Activated CD4-positive, alpha-beta memory T cell treated with anti-CD3 and anti-CD28 coated beads for 36 hours (primary cell): ENCODE results near the gene CAND2. TPM values are rescaled to one million over a fixed set of nuclear protein-coding genes. Genes with fewer than 3 reads are reported as not detected.

Experiments
- CTCF ChIA-PET: fragments of 350-600 bp; sonication (Branson Sonifier 250); formaldehyde crosslinking; loops from one replicate; lab custom pipeline; 2021; ENCODE audit warnings: antibody characterized with exemption, inconsistent platforms; lab: Charles Lee
- POLR2A ChIA-PET: fragments of 350-600 bp; sonication (Branson Sonifier 250); formaldehyde crosslinking; loops from one replicate; lab custom pipeline; 2021; ENCODE audit warnings: antibody characterized with exemption; lab: Charles Lee
- DNase-seq: peaks from one replicate; pipeline ENCODE4 v3.0.0-alpha.2; 2020
- H3K27ac Mint-ChIP-seq: one replicate; pipeline ENCODE4 v1.8.0; 2021; ENCODE audit warnings: mixed read lengths
- H3K27me3 Mint-ChIP-seq: one replicate; pipeline ENCODE4 v1.8.0; 2021; ENCODE audit warnings: mixed read lengths
- H3K36me3 Mint-ChIP-seq: one replicate; pipeline ENCODE4 v1.8.0; 2021; ENCODE audit warnings: mixed read lengths
- H3K4me1 Mint-ChIP-seq: one replicate; pipeline ENCODE4 v1.8.0; 2021; ENCODE audit warnings: low read depth, mixed read lengths
- H3K4me3 Mint-ChIP-seq: one replicate; pipeline ENCODE4 v1.8.0; 2021; ENCODE audit warnings: mild to moderate bottlenecking, mixed read lengths
- H3K9me3 Mint-ChIP-seq: one replicate; pipeline ENCODE4 v1.8.0; 2021; ENCODE audit warnings: mixed read lengths
- intact Hi-C: fragments of 100-400 bp; cut with micrococcal nuclease; formaldehyde crosslinking; loops from one replicate; pipeline ENCODE4 v1.15.1; 2023
- total RNA-seq, 2 experiments: library from RNA; stranded (reverse); gene quantifications; one replicate each; pipeline ENCODE4 v1.2.3, GENCODE V29; 2021

CAND2 gene
- total RNA-seq, 2 experiments from 2014 or later = 1.2 to 1.6 TPM

DNA sequence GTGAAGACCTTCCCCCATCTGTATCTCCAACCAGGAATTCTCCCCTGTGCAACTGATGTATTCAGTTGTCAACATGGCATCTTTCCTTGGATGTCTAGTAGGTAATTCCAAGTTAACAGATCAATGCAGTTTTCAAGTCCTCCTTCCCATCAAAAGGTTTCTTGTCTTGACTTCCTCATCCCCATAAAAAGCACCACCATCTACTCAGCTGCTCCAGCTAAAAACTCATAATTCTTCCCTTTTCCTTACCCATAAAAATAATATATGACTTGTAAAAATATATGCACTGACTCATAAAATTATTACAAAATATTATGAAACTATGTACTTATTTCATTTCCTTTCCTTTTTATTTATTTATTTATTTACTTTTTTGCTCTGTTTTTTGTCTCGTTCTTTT, 5.0 kb upstream of the CAND2 start:
- CTCF ChIA-PET = no interaction called here
- Mint-ChIP-seq H3K4me1 (peaks cover 4% of the 10 kb centered on the region), H3K27ac (no peak overlapping the region), H3K9me3 (no peaks in the 10 kb centered on the region), H3K4me3 (no peak overlapping the region), H3K27me3 (peaks cover 13% of the 10 kb centered on the region), H3K36me3 (no peaks in the 10 kb centered on the region)
- no peak for DNase-seq
- intact Hi-C loops = no loop called here
- POLR2A ChIA-PET = no interaction called here

GRCh38 chr3:12793701-12794100, 2.8 kb upstream of the CAND2 start:
- CTCF ChIA-PET = interaction anchor here (3.4 kb wide), 1 partner anchor 16 kb away, joined by 18 read pairs; no protein-coding TSS in a partner anchor
- Mint-ChIP-seq H3K4me1 (peaks cover 6% of the 10 kb centered on the region), H3K9me3 (no peaks in the 10 kb centered on the region), H3K36me3 (no peaks in the 10 kb centered on the region), H3K27me3 (peaks cover 7% of the 10 kb centered on the region), H3K4me3 (no peak overlapping the region), H3K27ac (no peak overlapping the region)
- POLR2A ChIA-PET = no interaction called here
- intact Hi-C loops = no loop called here
- DNase-seq = no peak

GRCh38 chr3:12797124-12797891, 828 bp downstream of the CAND2 start:
- Mint-ChIP-seq H3K4me1 (peaks cover 6% of the 10 kb centered on the region), H3K36me3 (no peaks in the 10 kb centered on the region), H3K27me3 (peaks cover 2% of the 10 kb centered on the region), H3K27ac (no peak overlapping the region), H3K4me3 (no peak overlapping the region), H3K9me3 (no peaks in the 10 kb centered on the region)
- ChIA-PET CTCF (interaction anchor here (2.8 to 3.4 kb wide), 2 partner anchors 10 to 12 kb away, joined by 10 to 18 read pairs; no protein-coding TSS in a partner anchor), POLR2A (interaction anchor here (1.2 kb wide), 1 partner anchor 38 kb away, joined by 3 read pairs; no protein-coding TSS in a partner anchor)
- intact Hi-C loops = no loop called here
- DNase-seq = no peak

DNA sequence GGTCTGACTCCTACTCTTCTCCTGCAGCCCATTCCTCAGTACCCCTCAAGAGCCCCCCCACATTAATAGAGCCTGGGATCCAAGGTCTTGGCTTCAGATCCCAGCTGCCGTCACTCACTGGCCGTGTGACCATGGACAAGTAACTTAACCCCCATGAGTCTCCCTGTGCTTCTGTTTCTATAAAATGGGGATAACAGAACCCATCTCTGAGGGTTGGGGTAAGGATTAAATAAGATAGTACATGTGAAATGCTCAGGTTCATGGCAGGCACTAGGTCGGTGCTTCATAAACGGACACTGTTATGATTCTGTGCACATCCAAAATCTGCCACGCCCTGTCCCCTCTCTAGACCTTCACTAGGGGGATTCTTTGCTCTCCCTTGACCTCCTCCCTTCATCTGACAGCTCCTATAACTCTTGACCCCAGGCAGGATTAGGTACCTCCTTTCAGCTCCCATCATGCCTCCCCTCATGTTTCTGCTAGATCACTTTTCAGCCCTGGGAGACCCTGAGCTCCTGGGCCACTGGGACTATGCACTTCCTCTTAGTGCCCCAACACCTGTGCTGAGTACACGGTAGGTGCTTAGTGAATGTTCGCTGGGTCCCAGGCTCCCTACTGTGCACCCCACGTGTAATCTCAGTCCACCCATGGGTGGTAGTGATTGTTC, 1.5 kb downstream of the CAND2 start:
- Mint-ChIP-seq H3K27me3 (peaks cover 2% of the 10 kb centered on the region), H3K36me3 (no peaks in the 10 kb centered on the region), H3K4me3 (no peak overlapping the region), H3K4me1 (peaks cover 6% of the 10 kb centered on the region), H3K9me3 (no peaks in the 10 kb centered on the region), H3K27ac (no peak overlapping the region)
- DNase-seq = no peak
- intact Hi-C loops = no loop called here
- ChIA-PET POLR2A (no interaction called here), CTCF (interaction anchor here (2.3 to 2.8 kb wide), 2 partner anchors 10 to 11 kb away, joined by 7 to 10 read pairs; no protein-coding TSS in a partner anchor)

GRCh38 chr3:12798559-12799179, 2.2 kb downstream of the CAND2 start:
- H3K27ac Mint-ChIP-seq = no peak overlapping the region
- POLR2A ChIA-PET = no interaction called here
- no peaks in the 10 kb centered on the region for H3K36me3 Mint-ChIP-seq
- intact Hi-C loops = no loop called here
- DNase-seq = no peak
- CTCF ChIA-PET = interaction anchor here (2.3 to 3.8 kb wide), 3 partner anchors 9 to 11 kb away, joined by 7 to 22 read pairs (median 10); no protein-coding TSS in a partner anchor
- H3K4me3 Mint-ChIP-seq = no peak overlapping the region
- H3K27me3 Mint-ChIP-seq = peaks cover 2% of the 10 kb centered on the region
- H3K4me1 Mint-ChIP-seq = peaks cover 6% of the 10 kb centered on the region
- no peaks in the 10 kb centered on the region for H3K9me3 Mint-ChIP-seq

DNA sequence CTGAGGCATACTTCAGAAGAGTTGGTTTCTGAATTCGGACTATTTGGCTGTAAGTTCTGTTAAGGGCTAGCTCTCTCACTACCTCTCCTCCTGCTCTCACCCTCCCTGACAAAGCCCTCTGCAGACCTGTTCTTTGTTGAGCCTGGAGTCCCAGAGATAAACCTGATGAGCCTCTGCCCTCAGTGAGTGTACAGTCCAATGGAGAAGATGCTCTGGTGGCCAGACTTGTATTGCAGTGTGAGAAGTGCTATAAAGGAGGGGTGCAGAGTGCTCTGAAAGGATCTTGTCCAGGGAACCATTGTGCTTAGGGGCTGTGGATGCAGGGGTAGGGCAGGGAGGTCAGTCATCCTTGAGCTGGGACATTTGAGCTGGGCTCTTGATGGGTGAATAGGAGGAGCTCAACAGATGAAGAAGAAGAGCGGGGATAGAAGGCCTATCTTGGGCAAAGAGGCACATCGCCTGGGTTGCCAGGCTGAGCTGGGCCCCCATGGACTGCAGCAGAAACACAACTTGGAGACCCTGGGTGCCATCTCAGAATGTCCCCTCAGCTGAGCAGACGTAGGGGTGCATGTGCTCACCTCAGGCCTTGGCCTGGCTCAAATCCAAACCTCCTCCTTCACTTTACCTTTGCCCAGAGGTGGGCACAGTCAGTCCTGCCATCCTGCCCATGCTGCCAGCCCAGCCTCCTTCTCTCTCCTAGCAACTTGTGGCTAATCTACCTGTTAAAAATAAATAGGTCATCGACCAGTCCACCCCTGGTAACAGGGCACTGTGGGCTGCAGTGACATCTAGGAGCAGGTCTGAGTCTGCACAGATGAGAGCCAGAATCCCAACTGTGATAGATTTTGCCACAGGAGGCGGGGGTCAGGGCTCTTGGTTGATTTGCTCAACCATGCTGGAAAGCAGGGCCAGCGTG, 3.3 kb downstream of the CAND2 start:
- no peak for DNase-seq
- POLR2A ChIA-PET = interaction anchor here (0.6 kb wide), 1 partner anchor 70 kb away, joined by 3 read pairs; no protein-coding TSS in a partner anchor
- CTCF ChIA-PET = interaction anchor here (0.6 to 3.8 kb wide), 3 partner anchors 8 to 12 kb away, joined by 3 to 22 read pairs (median 7); no protein-coding TSS in a partner anchor

GRCh38 chr3:12803371-12803770, 6.9 kb downstream of the CAND2 start:
- H3K9me3 Mint-ChIP-seq = no peaks in the 10 kb centered on the region
- no peak overlapping the region for H3K27ac Mint-ChIP-seq
- no peak overlapping the region for H3K4me3 Mint-ChIP-seq
- ChIA-PET POLR2A (no interaction called here), CTCF (no interaction called here)
- no peak for DNase-seq
- no peaks in the 10 kb centered on the region for H3K4me1 Mint-ChIP-seq
- intact Hi-C loops = no loop called here
- no peaks in the 10 kb centered on the region for H3K27me3 Mint-ChIP-seq
- no peaks in the 10 kb centered on the region for H3K36me3 Mint-ChIP-seq

More for the DNA sequence above, 3.3 kb downstream of the CAND2 start:
- H3K36me3 Mint-ChIP-seq = no peaks in the 10 kb centered on the region
- intact Hi-C loops = no loop called here
- no peak overlapping the region for H3K27ac Mint-ChIP-seq
- peaks cover 2% of the 10 kb centered on the region for H3K27me3 Mint-ChIP-seq
- H3K9me3 Mint-ChIP-seq = no peaks in the 10 kb centered on the region
- peaks cover 6% of the 10 kb centered on the region for H3K4me1 Mint-ChIP-seq
- H3K4me3 Mint-ChIP-seq = no peak overlapping the region

DNA sequence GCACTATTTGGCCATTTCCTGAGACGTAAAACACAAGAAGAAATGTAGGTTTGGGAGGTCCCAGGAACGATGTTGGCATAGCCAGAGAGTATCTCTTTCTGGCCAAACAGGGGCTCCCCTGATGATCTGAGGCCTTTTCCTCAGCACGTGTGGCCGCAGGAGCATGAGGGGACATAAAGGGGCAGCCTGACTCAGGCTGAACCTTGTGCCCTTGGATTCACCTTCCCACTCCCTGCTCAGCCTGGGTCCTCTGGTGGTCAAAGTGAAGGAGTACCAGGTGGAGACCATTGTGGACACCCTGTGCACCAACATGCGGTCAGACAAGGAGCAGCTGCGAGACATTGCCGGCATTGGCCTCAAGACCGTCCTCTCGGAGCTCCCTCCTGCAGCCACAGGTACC, 10.6 kb downstream of the CAND2 start:
- ChIA-PET POLR2A (no interaction called here), CTCF (interaction anchor here (1.6 to 2.1 kb wide), 2 partner anchors 8 to 19 kb away, joined by 3 to 7 read pairs; no protein-coding TSS in a partner anchor)
- Mint-ChIP-seq H3K36me3 (no peaks in the 10 kb centered on the region), H3K27me3 (no peaks in the 10 kb centered on the region), H3K4me1 (peaks cover 3% of the 10 kb centered on the region), H3K4me3 (no peak overlapping the region), H3K27ac (no peak overlapping the region), H3K9me3 (no peaks in the 10 kb centered on the region)
- intact Hi-C loops = no loop called here
- no peak for DNase-seq

DNA sequence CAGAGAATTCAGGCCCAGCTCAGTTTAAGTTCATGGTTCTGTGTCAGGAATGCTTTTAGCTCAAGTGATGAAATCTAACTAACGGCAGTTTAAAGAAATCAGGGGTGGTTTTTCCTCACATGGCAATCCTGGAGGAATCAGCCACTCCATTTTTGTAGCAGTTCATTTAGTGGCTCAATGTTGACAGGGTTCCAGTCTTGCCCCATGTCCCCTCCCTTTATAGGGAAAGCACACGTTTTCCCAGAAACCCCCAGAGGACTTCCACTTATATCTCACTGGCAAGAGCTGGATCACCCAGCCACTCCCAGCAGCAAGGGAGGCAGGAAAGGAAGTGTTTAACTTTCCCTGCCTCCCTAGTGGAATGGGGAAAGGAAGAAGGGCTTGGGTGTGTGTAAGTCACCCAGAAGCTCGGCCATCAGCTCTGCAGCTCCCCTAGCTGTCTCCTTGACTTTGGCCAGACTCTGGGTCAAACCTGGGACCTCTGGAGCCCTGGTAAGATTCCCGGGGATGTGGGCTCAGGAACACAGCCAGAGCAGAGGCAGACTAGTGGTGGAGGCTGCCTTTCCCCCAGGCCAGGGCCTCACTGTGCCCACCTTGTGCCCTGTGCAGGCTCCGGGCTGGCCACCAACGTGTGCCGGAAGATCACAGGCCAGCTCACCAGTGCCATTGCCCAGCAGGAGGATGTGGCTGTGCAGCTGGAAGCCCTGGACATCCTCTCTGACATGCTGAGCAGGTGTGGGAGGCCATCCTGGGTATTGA, 11.3 kb downstream of the CAND2 start:
- ChIA-PET CTCF (interaction anchor here (0.6 to 3.4 kb wide), 4 partner anchors 9 to 84 kb away, joined by 3 to 42 read pairs (median 5); partner anchors contain the start of gene RPL32), POLR2A (no interaction called here)
- Mint-ChIP-seq H3K4me3 (no peak overlapping the region), H3K27me3 (no peaks in the 10 kb centered on the region), H3K27ac (no peak overlapping the region), H3K9me3 (no peaks in the 10 kb centered on the region), H3K36me3 (no peaks in the 10 kb centered on the region), H3K4me1 (peaks cover 3% of the 10 kb centered on the region)
- DNase-seq = no peak
- intact Hi-C loops = no loop called here

GRCh38 chr3:12808587-12808986, 12.1 kb downstream of the CAND2 start:
- H3K36me3 Mint-ChIP-seq = no peaks in the 10 kb centered on the region
- no peaks in the 10 kb centered on the region for H3K9me3 Mint-ChIP-seq
- ChIA-PET POLR2A (no interaction called here), CTCF (interaction anchor here (2.1 to 3.4 kb wide), 3 partner anchors 10 to 84 kb away, joined by 6 to 42 read pairs (median 7); partner anchors contain the start of gene RPL32)
- no peak overlapping the region for H3K27ac Mint-ChIP-seq
- H3K4me1 Mint-ChIP-seq = peaks cover 3% of the 10 kb centered on the region
- intact Hi-C loops = no loop called here
- H3K27me3 Mint-ChIP-seq = no peaks in the 10 kb centered on the region
- H3K4me3 Mint-ChIP-seq = no peak overlapping the region
- no peak for DNase-seq
